ENCODE data around the gene SURF6.

The SURF6 gene

GRCh38 chr9:133367778-133368177 lies 31.8 kb upstream of the SURF6 start:
- no peak for DNase-seq

- DNase-seq, result no peak
These were observed 31.2 kb upstream of the SURF6 start for GRCh38 chr9:133367221-133367620.

- DNase-seq, result no peak
These were observed 30.4 kb upstream of the SURF6 start for GRCh38 chr9:133366435-133366834.

- DNase-seq, result no peak
These were observed 26.5 kb upstream of the SURF6 start for GRCh38 chr9:133362359-133363044.

- no peak for DNase-seq
These were observed 25.6 kb upstream of the SURF6 start for GRCh38 chr9:133361507-133362092.

GRCh38 chr9:133360400-133361393 lies 24.7 kb upstream of the SURF6 start:
- no peak for DNase-seq

GRCh38 chr9:133359399-133360175 lies 23.6 kb upstream of the SURF6 start:
- peak; percentile 16 for DNase-seq

GRCh38 chr9:133357656-133358055 lies 21.7 kb upstream of the SURF6 start:
- no peak for DNase-seq

GRCh38 chr9:133356391-133357091 lies 20.6 kb upstream of the SURF6 start, which contains the start of the genes SURF1 and SURF2:
Gene SURF1, minus strand, starts transcription at chr9:133356487. Its CDS starts 34 bp downstream, at chr9:133356453.
Gene SURF2, plus strand, starts transcription at chr9:133356550. Its CDS starts 43 bp downstream, at chr9:133356593.
- peak; percentile 62 for DNase-seq

GRCh38 chr9:133355881-133356357 lies 19.9 kb upstream of the SURF6 start:
- DNase-seq, result no peak

GRCh38 chr9:133354766-133355165 lies 18.8 kb upstream of the SURF6 start:
- DNase-seq, result no peak

GRCh38 chr9:133353548-133353947 lies 17.6 kb upstream of the SURF6 start:
- DNase-seq, result no peak

GRCh38 chr9:133352635-133353340 lies 16.8 kb upstream of the SURF6 start:
- DNase-seq, result no peak

- no peak for DNase-seq
These were observed 16.1 kb upstream of the SURF6 start for GRCh38 chr9:133351908-133352634.

GRCh38 chr9:133351526-133351907 lies 15.5 kb upstream of the SURF6 start:
- DNase-seq, result no peak

- DNase-seq, result no peak
These were observed 14.1 kb upstream of the SURF6 start for GRCh38 chr9:133349965-133350616.

GRCh38 chr9:133348718-133349573 lies 13.0 kb upstream of the SURF6 start:
- no peak for DNase-seq

- peak; percentile 97 for DNase-seq
These were observed 12.2 kb upstream of the SURF6 start, which contains the start of the genes MED22 and RPL7A for GRCh38 chr9:133347985-133348717. Gene MED22, minus strand, starts transcription at chr9:133348131. Its CDS starts 1,469 bp downstream, at chr9:133346662. Gene RPL7A, plus strand, starts transcription at chr9:133348218. Its CDS starts 26 bp downstream, at chr9:133348244.
